Esophagus (tissue), 2 donors: ENCODE data around the gene CIC. TPM values are rescaled to one million over a fixed set of nuclear protein-coding genes. Genes with fewer than 3 reads are reported as not detected.

Source experiments
- H3K27ac ChIP-seq, 2 donors: one replicate each; pipeline ENCODE4 v1.5.1; 2013; ENCODE audit warnings: low read depth in 2 of 2, mild to moderate bottlenecking in 2 of 2, inconsistent platforms in 1 of 2, low read length in 1 of 2, moderate library complexity in 1 of 2
- H3K27me3 ChIP-seq, 2 donors: one replicate each; pipeline ENCODE4 v1.6.1; 2013; ENCODE audit warnings: low read length in 2 of 2, control low read depth in 1 of 2, mild to moderate bottlenecking in 1 of 2; ENCODE audit not compliant: insufficient read depth in 2 of 2, control insufficient read depth in 1 of 2
- H3K36me3 ChIP-seq, 2 donors: one replicate each; pipeline ENCODE4 v1.6.1; 2013; ENCODE audit warnings: low read length in 1 of 2; ENCODE audit not compliant: control insufficient read depth in 2 of 2, insufficient read depth in 2 of 2
- H3K4me1 ChIP-seq, 2 donors: one replicate each; pipeline ENCODE4 v1.6.1; 2013; ENCODE audit warnings: low read length in 1 of 2; ENCODE audit not compliant: control insufficient read depth in 2 of 2, insufficient read depth in 2 of 2
- H3K4me3 ChIP-seq, 2 donors: one replicate each; pipeline ENCODE4 v1.5.1; 2013; ENCODE audit warnings: low read length in 2 of 2, mild to moderate bottlenecking in 2 of 2, low read depth in 1 of 2, moderate library complexity in 1 of 2
- H3K9me3 ChIP-seq, 2 donors: one replicate each; pipeline ENCODE4 v1.6.1; 2013; ENCODE audit warnings: mild to moderate bottlenecking in 2 of 2, low read depth in 1 of 2, low read length in 1 of 2, moderate library complexity in 1 of 2; ENCODE audit not compliant: control insufficient read depth in 2 of 2, insufficient read depth in 1 of 2
- WGBS, 2 donors: extraction: QIAGEN DNeasy Blood & Tissue Kit; methylation state at CpG; one replicate each; pipeline ENCODE4 v1.1.7; 2013; 5-methylcytosine and 5-hydroxymethylcytosine counted together
- polyA plus RNA-seq, 2 donors: library from polyadenylated mRNA; stranded (reverse); fragments of 200-250 nt; gene quantifications; one replicate each; pipeline ENCODE4 v1.2.3, GENCODE V29; 2013
- donor health status: healthy with polysubstance abuse.
- donor health status: Bipolar disorder and iron deficiency.

The CIC gene
- polyA plus RNA-seq, 2 donors, result 20.6 to 35.2 TPM

DNA sequence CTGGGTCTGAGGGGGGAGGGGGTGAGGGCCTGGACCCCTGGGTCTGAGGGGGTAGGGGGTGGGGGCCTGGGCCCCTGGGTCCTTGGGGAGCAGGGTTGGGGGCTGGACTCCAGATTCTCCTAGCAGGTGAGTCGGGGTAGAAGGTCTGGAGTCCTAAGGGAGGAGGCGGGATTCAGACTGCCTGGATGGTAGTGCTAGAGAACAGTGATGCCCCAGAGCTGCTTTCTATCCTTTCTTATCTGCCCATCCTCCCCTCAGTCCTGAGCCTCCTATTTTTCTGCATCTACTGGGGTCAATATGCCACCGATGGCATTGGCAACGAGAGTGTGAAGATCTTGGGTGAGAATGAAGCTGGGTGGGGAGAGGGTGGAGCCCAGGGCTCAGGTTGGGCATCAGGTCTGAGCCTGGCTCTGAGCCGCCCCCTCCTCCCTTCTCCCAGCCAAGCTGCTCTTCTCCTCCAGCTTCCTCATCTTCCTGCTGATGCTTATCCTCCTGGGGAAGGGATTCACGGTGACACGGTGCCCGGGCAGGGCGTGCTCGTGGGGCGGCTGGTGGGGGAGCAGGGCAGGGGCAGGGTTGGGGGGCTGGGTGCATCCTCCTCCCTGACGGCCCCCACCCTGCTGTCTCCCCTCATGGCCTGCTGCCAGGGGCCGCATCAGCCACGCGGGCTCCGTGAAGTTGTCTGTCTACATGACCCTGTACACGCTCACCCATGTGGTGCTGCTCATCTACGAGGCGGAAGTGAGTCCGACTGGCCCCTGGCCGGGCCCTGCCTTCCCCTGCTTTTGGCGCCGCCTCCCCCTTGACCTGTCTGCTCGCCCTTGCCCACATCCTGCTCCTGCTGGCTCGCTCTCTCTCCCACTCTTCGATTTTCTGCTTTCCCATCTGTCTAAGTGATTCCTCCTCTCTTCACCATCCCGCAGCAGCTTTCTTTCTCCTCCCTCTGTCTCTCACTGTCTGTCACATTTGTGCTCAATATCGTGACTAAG is 47.5 kb downstream of the CIC start:
- Histone ChIP-seq H3K9me3 (no peaks in the 10 kb centered on the region), H3K27me3 (peaks cover 0 to 9% of the 10 kb centered on the region in 2 donors), H3K36me3 (no peaks in the 10 kb centered on the region), H3K4me1 (peaks cover 8 to 9% of the 10 kb centered on the region in 2 donors), H3K4me3 (no peak overlapping the region), H3K27ac (no peak overlapping the region)
- WGBS, 2 donors, result 38 to 44% methylated on average over 26 to 28 of the region's 28 CpGs

DNA sequence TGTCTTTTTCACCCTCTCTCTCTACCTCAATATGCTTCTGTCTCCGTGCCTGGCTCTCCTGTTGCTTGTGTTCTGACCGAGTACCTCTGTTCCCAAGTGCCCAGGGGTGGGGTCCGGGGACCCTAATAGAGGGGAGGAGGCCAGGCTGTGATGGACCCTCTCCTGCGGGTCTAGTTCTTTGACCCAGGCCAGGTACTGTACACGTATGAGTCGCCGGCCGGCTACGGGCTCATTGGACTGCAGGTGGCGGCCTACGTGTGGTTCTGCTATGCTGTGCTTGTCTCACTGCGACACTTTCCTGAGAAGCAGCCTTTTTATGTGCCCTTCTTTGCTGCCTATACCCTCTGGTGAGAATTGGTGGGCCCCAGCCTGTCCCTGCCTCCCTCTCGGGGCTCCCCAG is 48.5 kb downstream of the CIC start:
- H3K27me3 ChIP-seq, result peaks cover 0 to 9% of the 10 kb centered on the region in 2 donors
- H3K36me3 ChIP-seq, result no peaks in the 10 kb centered on the region
- H3K9me3 ChIP-seq, result no peaks in the 10 kb centered on the region
- 84 to 87% methylated on average over 13 of the region's 13 CpGs for WGBS, 2 donors
- H3K27ac ChIP-seq, result no peak overlapping the region
- no peak overlapping the region for H3K4me3 ChIP-seq
- H3K4me1 ChIP-seq, result peaks cover 8 to 9% of the 10 kb centered on the region in 2 donors

DNA sequence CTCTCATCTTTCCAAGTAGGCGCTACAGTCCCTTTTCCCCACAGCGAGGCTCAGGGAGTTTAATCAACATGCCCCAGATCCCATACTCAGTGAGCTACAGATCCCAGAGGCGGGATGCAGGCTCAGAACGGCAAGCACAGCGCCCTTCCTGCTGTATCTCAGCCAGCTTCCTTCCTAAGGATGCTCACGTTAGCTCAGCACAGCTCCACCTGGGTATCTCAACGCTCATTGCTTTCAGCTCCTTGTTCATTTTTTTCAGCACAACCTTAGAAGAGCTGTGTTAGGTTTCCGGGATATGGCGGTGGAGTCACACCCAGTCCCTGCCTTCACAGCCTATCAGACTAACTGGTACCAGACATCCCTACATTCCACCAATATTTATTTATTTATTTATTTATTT is 53.3 kb downstream of the CIC start:
- H3K4me1 ChIP-seq, result peaks cover 3 to 5% of the 10 kb centered on the region in 2 donors
- no peaks in the 10 kb centered on the region for H3K36me3 ChIP-seq
- H3K27me3 ChIP-seq, result peaks cover 0 to 12% of the 10 kb centered on the region in 2 donors
- no peak overlapping the region for H3K27ac ChIP-seq
- H3K4me3 ChIP-seq, result no peak overlapping the region
- H3K9me3 ChIP-seq, result no peaks in the 10 kb centered on the region
- 68 to 76% methylated on average over 9 of the region's 9 CpGs for WGBS, 2 donors

DNA sequence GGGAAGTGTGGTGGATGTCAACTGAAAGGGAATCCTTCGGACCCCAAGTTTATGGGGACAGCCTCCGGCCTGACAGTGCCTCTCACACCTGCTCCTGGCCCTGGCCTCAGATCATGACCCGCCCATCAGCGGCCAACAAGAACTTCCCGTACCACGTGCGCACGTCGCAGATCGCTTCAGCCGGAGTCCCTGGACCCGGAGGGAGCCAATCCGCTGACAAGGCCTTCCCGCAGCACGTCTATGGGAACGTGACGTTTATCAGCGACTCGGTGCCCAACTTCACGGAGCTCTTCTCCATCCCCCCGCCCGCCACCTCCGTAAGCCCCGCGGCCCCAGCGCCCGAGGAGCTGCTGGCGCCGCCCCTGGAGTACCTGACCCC is 54.4 kb downstream of the CIC start:
- no peaks in the 10 kb centered on the region for H3K9me3 ChIP-seq
- H3K27me3 ChIP-seq, result peaks cover 0 to 12% of the 10 kb centered on the region in 2 donors
- H3K36me3 ChIP-seq, result no peaks in the 10 kb centered on the region
- WGBS, 2 donors, result 27 to 36% methylated on average over 27 to 29 of the region's 29 CpGs
- no peak overlapping the region for H3K27ac ChIP-seq
- peak overlapping the region in 1 of 2 donors; percentile 1 for H3K4me3 ChIP-seq
- peaks cover 3 to 5% of the 10 kb centered on the region in 2 donors for H3K4me1 ChIP-seq

DNA sequence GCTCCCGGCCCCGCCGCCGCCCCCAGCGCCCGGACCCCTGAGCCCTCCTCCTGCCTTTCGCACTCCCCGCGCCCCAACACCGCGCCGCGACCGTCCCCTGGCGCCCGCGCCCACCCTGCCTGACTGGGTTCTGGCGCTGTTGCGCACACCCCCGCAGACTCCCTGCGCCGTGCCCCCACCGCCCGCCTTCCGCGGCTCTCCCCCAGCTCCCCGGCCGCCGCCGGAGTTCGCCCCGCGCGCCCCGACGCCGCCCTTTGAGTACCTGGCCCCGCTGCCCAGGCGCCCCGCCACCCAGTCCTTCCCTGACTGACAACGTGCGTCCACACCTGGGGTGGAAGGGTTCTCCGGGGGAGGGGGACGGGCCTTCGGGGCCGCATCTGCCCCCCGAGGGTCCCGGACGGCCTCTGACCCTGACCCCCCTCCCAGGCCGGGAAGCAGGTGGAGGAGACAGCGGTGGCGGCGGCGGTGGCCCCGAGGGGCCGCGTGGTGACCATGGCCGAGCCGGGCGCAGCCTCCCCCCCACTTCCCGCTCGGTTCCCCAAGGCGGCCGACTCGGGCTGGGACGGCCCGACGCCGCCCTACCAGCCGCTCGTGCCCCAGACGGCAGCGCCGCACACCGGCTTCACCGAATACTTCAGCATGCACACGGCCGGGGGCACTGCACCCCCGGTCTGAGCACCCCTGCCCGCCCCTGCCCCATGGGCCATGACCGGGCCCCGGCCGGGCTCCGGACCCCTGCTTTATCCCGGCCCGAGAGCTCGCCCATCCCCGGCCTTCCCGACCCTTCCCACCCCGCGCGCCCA is 55.0 kb downstream of the CIC start:
- H3K36me3 ChIP-seq, result no peaks in the 10 kb centered on the region
- H3K4me1 ChIP-seq, result peaks cover 3 to 5% of the 10 kb centered on the region in 2 donors
- H3K27me3 ChIP-seq, result peaks cover 0 to 12% of the 10 kb centered on the region in 2 donors
- no peaks in the 10 kb centered on the region for H3K9me3 ChIP-seq
- peak overlapping the region; percentile 1 to 21 for H3K4me3 ChIP-seq
- WGBS, 2 donors, result 2 to 6% methylated on average over 48 to 92 of the region's 92 CpGs
- H3K27ac ChIP-seq, result no peak overlapping the region

DNA sequence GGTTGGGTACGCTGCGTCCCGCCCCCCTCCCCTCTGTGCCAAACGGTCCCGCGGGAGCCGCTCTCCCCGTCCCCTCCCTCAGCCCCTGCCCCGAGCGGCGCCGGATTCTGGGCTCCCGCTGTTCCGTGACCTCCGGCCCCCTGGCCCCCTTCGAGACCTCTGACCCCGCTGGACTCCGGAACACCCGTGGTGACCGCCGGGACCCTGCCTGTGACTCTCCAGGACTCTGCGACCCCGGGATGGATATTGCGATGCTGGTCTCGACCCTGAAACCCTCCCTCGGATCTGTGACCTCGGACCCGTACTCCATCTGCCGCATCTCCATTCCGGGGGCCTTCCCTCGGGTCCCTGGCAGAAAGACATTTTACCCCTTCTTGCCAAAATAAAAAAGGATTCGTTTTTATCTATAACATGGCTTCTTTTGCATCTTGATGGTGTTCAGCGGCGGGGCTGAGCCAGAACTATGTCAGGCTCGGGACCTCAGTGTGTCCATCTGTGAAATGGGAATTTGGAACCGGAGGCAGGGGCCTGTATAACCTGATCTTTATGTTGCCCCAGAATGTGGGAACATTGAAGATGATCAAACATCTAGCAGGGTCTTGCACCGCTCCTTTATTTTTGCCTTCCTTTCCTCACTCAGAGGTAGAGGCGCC is 55.7 kb downstream of the CIC start:
- WGBS, 2 donors, result 3 to 4% methylated on average over 31 to 38 of the region's 38 CpGs
- no peaks in the 10 kb centered on the region for H3K36me3 ChIP-seq
- H3K27me3 ChIP-seq, result peaks cover 0 to 12% of the 10 kb centered on the region in 2 donors
- H3K4me1 ChIP-seq, result peaks cover 3 to 5% of the 10 kb centered on the region in 2 donors
- no peaks in the 10 kb centered on the region for H3K9me3 ChIP-seq
- H3K4me3 ChIP-seq, result peak overlapping the region; percentile 1 to 6
- no peak overlapping the region for H3K27ac ChIP-seq

DNA sequence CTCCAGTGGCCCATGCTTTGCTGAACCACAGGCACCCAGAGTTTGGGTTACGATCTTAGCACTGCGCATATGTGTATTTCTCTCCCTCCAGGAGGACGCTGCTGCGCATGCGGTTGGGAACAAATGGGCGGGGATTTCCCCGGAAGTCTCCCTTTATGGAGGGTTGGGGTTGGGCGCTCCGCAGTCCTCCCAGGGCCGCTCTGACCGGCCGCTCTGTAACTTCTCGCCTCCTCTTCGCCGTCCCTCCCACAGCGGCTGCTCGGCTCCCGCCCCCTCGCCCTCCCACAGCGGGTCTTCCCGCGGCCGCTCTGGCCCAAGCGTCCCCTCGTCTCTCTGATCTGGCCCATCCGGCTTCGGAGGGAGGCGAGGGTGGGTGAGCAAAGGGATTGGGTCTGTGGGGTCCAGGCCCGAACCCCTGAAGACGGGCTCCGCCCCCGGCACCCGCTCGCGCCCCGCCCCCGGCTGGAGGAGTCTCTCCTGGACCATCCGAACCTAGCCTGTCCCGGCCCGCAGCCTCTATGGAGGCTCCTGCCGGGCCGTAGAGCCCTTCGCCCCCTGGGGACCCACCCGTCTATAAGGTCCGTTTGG is 56.4 kb downstream of the CIC start, which contains the start of gene MEGF8:
TSS of gene MEGF8 (plus strand) at position 328 of the 588 bp plus-strand sequence. CDS start 609 bp downstream, outside the sequence.
- Histone ChIP-seq H3K9me3 (no peaks in the 10 kb centered on the region), H3K27ac (peak within 1 kb of the TSS; percentile 79 to 83), H3K27me3 (peaks cover 0 to 12% of the 10 kb centered on the region in 2 donors), H3K36me3 (no peaks in the 10 kb centered on the region), H3K4me3 (peak within 1 kb of the TSS; percentile 87 to 94), H3K4me1 (peaks cover 3 to 5% of the 10 kb centered on the region in 2 donors)
- 1% methylated on average over 44 to 45 of the region's 45 CpGs for WGBS, 2 donors

DNA sequence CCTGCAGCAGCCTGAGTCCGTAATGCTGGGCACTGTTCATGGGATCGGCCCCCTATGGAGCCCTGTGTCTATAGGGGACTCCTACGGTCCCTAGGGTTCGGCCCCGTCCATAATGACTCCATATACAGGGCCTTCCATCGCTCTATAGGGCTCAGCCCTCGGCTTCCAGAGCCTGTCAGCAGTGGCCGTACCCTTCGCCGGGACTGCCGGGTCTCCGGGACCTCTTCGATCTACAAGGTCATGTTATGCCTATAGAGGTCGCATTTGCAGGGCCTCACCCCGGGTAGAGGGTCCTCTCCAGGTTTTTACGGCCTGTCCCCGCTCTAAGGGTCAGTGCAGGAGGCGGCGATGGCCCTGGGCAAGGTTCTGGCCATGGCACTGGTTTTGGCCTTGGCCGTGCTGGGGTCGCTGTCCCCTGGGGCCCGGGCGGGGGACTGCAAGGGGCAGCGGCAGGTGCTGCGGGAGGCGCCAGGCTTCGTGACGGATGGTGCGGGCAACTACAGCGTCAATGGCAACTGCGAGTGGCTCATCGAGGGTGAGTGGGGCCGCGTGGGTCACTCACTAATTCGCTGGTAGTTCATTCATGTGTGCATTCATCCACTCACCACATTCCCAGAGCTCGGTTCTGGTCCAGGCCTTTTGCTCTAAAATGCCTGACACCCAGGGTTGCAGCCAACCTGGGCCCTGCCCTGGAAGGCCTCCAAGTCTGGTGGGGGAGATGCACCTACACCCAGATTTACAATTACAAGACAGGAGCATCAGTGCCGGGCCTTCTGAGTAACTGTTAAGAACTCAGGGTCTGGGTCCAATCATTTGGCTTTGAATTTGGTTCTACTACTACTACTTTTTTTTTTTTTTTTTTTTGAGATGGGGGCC is 57.1 kb downstream of the CIC start:
- H3K4me3 ChIP-seq, result peak overlapping the region; percentile 87 to 94
- WGBS, 2 donors, result 5 to 6% methylated on average over 37 of the region's 37 CpGs
- H3K27me3 ChIP-seq, result peaks cover 0 to 12% of the 10 kb centered on the region in 2 donors
- no peaks in the 10 kb centered on the region for H3K36me3 ChIP-seq
- peak overlapping the region; percentile 79 to 83 for H3K27ac ChIP-seq
- H3K4me1 ChIP-seq, result peaks cover 3 to 5% of the 10 kb centered on the region in 2 donors
- no peaks in the 10 kb centered on the region for H3K9me3 ChIP-seq
